Measurements from ENCODE around the gene GLB1L3.
A peak's percentile ranks its signal among the peaks of the same experiment; 100 is the strongest.
"Not testable (repeated sequence)": the region's sequence is repeated elsewhere in the genome, so short reads cannot be mapped to it uniquely, and the experiment has no call there.

Gene GLB1L3

DNA sequence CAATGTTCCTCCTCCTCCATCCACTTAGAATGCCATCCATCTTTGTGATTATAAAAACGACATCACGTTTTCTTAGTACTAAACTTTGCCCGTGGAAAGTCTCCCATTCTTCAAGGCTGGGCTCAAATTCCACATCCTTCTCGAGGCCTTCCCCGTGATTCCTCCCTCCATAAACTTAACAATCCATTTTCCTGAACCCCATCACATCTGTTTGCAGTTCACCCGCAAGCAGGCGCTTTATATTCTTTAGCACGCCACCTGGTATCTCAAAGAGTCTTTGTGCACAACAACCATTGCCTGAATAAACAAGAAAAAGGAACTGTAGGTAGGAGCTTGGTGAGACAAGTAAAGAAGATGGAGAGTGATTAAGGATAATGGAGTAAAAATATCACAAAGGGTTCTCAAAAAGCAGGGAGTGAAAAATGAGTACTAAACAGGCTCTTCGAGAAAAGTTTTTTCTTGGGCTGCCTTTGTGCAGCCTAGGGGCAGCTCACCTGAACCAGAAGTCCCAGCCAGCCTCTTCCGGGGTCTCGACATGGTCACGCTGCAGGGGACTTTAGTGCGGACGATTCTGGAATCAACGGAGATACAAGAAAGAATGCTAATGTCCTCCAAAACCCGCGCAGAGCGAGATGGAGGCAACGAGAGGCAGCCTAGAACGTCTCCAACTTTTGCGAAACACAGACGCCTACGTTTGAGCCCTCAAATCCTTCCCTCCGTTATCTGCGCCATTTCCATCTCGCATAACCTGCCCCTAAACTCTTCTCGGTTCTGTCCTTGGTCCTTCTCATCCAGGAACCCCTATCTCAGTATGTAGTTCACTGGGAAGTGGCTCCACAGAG is 23.6 kb upstream of the GLB1L3 start:
- peak; percentile 21 for DNase-seq

DNA sequence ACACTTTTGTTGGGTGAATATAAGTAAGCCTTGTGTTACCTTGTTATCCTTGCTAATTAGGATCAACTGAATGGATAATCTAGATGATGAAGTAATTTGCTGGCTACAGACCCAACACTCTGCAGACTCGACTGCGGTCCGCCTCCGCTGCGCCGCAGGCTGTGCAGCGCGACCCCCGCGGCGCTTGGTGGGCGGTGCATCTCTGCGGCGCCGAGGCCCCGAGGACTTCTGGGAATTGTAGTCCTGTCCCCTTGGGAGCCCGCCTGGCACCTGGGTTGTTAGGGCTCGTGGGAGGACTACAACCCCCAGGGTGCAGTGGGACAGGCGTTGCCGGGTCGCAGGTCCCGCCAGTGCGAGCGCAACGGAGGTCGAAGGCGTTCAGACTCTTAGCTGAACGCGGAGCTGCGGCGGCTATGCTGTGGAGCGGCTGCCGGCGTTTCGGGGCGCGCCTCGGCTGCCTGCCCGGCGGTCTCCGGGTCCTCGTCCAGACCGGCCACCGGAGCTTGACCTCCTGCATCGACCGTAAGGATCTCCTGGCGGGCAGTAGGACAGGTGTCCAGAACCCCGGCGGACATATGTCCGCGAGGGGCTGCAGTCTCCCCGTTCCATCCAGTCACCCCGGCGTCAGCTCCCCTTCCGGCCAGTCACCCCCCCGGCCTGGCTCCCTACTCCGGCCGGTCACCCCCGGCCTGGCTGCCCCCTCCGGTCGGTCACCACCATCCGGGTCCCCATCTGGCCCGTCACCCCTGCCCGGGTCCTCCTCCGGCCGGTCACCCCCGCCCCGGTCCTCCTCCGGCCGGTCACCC is 22.8 kb upstream of the GLB1L3 start, which contains the start of the genes ACAD8 and THYN1:
Gene ACAD8 (plus strand): TSS at position 381 of the 806 bp plus-strand sequence. CDS start 33 bp downstream, at position 414.
Gene THYN1 (minus strand): TSS at position 165 of the 806 bp plus-strand sequence. CDS start 470 bp downstream, outside the sequence.
- DNase-seq, result peak; percentile 89

DNA sequence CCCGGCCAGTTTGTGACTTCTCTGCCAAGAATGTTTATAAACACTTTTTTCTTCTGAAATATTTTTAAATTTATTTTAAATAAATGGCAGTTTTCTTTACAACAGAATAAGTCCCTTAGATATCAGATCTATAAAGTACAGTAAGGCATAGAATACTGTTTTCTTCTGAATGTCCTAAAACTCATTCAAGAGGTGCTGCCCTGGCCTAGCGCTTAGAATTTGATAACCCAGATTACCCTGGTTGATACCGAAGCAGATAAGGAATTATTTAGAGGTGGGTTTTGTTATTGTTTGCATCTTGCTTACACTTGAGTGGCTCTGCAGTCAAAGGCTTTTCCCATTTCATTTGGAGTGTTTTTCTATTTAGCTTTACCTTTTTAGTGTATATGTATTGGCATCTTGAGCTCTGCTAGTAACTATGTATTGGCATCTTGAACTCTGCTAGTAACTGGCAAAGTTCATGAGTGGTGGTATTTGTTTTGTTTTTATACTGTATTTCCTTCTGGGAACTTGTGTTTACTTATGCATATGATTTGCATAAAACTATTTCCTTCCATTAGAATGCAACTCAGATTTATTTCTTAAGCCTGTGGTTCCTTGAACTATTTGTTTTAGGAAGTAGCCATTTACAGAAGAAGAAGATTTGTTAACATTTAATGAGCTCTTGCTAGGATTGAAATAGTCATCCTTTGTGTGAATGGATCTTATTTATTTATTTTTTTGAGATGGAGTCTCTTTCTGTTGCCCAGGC is 21.6 kb upstream of the GLB1L3 start:
- no peak for DNase-seq

DNA sequence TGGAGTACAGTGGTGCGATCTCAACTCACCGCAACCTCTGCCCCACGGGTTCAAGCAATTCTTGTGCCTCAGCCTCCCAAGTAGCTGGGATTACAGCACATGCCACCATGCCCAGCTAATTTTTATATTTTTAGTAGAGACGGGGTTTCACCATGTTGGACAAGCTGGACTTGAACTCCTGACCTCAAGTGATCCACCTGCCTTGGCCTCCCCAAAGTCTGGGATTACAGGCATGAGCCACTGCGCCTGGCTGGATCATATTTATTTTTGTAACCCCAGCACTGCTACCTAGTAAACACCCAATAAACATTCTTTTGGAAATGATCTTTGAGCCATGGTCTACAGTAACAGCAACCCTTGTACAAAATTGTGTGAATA is 21.0 kb upstream of the GLB1L3 start:
- not testable (repeated sequence) for DNase-seq

DNA sequence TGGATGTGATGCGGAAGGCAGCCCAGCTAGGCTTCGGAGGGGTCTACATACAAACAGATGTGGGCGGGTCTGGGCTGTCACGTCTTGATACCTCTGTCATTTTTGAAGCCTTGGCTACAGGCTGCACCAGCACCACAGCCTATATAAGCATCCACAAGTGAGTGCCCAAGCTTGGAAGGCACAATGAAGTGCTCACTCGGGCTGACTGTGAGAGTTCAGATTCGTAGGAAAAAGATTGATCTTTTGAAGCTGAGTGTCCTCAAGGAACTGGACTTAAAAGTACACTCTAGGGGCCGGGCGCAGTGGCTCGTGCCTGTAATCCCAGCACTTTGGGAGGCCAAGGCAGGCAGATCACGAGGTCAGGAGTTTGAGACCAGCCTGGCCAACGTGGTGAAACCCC is 19.1 kb upstream of the GLB1L3 start:
- DNase-seq, result no peak

DNA sequence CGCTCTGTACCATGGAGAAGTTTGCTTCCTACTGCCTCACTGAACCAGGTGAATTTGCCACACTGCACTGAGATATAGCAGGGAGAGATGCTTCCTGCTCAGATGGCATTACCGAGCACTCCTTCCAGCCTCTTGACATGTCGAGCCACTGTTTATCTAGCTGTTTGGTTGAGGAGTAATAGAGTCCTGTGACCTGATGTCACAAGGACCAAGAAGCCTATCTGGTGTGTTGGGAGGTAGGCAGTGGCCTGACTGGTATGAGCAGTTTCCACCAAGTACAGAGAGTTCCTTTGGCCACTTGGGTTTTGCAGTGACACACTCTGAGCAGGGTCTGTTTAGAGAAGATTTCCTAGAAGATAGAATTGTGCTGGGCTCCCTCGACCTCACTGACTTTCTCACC is 17.6 kb upstream of the GLB1L3 start:
- no peak for DNase-seq

DNA sequence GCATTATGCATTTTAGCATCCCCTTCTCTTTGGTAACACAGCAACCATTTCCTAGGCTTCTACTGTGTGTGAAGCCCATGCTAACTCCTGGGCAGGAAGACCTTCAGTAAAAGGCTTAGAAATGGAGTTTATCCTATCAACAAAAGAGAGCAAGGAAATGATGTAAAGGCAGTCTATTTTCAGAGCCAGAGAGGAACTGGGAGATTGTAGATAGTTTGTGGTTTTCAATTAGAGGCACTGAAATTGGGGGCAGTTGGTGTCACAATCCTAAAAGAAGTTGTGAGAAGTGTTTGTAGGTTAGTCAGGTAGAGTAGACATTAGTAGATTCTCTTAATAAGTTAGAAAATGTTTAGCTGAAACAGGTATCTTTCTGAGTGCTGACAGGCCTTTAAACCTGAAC is 15.7 kb upstream of the GLB1L3 start:
- no peak for DNase-seq

DNA sequence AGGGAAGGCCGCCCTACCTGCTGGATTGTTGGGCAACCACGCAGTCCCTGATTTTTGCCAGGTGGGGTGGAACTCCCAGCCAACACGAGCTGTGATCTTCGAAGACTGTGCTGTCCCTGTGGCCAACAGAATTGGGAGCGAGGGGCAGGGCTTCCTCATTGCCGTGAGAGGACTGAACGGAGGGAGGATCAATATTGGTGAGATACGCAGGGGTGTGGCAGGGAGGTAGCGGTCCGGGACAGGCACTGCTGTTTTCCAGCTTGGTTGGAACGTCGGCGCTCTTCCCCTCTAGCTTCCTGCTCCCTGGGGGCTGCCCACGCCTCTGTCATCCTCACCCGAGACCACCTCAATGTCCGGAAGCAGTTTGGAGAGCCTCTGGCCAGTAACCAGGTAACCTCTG is 15.2 kb upstream of the GLB1L3 start:
- DNase-seq, result no peak

DNA sequence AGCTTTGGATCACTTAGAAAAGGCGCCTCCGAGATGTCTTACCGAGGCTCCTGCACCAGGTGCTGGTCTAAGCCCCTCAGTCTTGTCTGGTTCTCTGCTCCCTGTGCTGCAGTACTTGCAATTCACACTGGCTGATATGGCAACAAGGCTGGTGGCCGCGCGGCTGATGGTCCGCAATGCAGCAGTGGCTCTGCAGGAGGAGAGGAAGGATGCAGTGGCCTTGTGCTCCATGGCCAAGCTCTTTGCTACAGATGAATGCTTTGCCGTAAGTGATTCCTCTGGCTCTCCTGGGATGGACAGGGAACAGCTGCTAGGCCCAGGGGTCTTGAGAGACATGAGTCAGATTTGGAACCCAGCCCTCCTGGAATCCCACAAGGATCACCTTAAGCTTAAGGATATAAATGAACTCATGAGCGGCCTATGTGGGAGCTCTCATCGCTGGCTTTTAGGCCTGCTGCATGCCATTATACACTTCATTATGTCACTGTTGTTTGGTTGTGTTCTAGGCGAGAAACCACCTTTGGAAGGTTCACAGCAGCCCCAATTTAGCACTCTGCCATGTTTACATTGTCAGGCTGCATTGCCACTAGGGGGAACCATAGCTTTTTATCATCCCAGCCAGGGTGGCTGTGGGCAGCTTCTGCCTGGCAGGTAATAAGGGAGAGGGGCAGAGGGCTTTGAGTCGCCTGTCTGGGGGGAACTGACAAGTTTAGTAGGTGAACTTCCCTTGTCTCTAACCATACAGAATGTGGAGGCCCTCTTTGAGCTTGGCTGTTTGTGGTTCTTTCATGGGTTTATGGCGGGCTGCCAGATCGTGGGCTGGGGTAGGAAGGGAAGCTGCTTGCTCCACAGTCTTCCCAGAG is 14.3 kb upstream of the GLB1L3 start:
- DNase-seq, result no peak

DNA sequence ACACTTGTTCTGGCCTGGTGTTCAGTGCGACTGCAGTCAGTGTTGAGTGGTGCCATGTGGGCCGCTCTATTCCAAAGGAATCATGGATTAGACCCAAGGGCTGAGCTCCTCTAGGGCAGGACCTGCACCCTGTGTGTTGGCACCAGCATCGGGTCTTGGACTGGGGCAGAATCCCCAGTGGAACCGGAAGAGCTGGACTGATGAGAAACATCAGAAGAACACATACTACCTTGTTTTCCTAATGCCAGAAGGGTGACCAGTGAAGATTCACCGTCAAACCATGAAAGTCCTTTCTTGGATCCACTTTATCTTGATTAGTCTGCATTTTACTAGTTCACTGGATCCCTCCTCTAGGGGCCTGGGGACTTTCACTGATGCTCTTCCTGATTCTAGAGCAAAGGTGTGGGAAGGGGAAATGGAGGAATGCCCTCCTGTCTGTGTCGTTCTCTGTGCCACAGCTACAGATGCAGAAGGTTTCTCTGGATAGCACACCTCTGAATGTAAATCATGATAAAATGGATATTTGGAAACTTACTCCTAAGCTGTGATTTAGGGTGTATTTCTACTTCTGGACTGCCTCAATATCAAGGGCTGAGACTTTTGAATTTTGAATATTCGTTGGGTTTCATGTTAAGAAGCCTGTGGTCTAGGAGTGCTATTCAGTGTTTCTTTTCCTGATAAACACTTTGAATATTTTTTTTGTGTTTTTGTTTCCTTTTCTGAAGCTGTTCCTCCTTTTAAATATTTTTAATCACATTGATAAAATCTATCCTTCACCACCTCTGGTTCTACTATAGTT is 11.0 kb upstream of the GLB1L3 start:
- DNase-seq, result no peak

DNA sequence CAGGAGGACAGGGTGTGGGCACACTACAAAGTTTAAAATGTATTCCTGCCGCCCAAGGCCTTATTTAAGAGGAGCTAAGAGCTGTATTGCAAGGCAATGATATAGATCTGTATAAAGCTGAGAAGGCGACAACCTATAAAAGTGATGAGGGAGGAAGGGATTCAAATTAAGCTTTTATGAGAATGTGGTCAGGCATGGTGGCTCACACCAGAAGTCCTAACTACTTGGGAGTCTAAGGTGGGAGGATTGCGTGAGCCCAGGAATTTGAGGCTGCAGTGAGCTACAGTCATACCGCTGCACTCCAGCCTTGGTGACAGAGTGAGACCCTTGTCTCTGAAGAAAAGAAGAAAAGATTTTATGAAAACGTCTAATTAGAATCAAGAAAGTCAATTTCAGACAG is 9.7 kb upstream of the GLB1L3 start:
- DNase-seq, result no peak

DNA sequence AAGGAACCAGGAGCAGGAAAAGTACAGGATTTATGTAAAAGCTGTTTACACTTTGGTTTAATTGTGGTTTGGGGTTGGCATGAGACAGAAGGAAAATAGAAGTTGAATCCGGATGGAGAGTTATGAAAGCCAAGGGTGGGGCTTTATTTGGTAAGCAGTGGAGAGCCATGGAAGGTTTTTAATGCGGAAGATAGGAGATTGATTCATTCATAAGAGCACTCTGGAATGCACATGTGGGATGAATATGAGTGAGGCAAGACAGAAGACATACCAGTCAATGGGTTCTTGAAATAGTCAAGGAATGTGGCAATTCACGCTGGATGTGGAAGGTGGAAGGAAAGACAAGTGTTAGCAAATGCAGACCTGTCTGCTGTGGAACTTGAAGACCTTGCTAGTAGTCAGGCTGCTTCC is 9.3 kb upstream of the GLB1L3 start:
- DNase-seq, result no peak

DNA sequence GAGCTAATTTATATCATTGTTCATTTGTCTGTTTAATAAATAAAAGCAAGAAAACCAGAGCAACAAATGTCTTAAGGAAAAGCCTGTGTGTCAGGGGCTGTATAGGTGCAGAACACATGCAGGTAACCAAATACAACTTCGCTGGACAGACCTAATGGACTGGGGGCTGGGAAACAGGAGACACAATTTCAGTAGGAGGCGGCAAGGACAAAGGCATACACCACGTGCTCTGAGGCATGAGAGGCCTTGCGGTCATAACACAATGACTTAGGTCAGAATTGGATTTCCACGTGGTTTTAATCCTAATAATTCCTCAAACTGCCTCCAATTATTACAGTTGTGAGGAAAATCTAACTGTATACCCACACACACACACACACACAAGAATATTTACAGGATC is 8.7 kb upstream of the GLB1L3 start:
- DNase-seq, result no peak

DNA sequence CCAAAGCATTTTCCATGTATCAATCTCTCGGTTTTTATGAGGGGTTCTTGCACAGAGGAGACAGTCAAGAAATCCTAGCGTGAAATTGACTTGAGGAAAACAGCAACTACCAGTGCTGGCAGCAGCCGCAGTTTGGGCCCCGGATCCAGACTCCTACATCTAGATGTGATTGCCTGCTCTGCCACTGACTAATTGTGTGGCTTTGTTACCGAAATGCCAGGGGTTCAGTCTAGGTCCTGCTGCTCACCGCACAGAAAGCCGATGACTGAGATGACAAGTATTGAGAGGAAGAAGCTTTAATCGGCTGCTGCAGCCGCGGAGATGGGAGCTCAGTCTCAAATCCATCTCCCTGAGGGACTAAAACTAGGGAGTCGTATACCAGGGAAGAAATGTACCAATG is 8.2 kb upstream of the GLB1L3 start:
- DNase-seq, result no peak

DNA sequence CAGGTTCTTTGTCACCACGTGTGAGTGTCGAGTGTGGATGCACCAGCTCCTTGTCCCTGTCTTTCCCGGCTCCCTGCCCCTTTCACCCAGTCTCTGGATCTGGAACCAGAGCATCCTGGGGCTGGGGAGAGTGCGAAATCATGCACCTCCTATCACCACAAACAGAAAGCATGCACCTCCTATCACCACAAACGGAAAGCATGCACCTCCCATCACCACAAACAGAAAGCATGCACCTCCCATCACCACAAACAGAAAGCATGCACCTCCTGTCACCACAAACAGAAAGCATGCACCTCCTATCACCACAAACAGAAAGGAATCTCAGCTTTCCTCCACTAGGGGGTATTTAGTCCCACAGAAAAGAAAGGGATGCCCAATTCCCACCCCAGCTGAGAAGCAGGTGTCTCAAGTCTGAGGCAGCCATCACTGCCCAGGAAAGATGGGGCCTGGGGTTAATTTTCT is 5.9 kb upstream of the GLB1L3 start:
- DNase-seq, result no peak

DNA sequence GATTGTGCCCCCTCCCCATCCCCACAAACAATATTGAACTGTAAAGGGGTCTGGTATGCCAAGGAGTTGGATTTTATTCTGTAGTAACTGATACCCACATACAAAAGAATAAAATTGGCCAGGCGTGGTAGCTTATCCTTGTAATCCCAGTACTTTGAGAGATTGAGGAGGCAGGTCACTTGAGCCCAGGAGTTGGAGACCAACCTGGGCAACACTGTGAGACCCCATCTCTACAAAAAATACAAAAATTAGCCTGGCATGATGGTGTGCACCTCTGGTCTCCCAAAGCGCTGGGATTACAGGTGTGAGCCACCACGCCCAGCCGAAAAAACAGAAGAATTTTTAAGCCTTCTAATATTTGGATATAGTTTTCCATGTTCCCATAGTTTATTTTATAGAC is 4.2 kb upstream of the GLB1L3 start:
- DNase-seq, result no peak

DNA sequence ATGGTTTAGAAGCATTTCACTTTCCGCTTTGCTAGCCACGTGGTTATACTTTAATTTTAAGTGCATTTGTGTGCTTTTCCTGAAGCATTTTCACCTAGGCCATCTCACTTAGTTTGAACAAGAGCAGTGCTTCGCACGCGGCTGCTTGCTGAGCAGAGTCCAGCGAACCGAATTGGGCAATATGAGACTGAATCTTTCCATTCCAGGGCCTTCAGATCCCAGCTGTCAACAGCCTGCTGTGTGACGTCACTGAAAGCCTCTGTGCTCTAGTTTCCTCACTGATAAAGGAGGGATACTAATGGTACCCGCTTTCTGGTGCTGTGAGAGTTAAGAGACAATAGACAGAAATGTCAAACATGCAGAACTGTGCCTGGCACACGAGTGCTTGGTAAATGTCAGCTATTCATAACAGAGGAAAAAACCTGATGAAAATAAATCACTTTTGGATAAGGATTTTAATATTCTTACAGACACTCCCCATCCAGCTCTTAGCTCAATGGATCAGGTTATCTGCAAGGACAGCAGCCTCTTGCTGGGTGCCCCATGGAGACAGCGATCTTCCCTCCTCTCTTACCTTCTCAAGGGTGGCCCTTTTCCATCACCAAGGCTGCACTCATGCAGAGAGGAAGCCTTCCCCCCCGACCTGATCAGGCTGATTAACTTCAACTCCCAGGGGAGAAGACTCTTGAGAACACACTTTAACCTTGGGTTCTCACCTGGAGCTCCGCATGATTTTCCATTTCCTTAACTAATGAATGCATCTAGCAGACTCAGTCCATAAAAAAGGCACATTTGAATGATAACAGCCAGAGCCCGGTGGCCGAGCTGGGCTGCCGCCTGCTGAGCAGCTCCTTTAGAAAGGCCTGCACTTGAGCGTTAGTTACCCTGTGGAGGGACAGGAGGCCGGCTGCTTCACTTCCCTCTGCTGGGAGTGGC is 3.5 kb upstream of the GLB1L3 start:
- no peak for DNase-seq

DNA sequence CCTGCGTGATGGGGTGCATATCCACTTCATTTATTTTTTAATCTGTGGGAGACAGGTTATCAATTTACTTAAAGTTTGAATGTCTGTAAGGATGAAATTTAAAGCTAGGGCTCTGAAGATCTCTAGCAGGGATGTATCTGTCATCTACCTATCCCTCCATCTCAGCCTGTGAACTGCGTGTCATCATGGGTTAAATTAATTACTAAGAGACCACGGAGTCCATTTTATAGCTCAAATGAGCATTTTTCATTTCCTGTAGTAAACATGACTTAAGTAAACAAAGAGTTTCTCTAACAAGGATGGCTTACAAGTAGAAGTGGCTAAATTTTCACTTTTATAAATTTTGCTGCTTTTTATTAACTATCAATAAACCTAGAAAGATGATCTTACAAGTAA is 2.9 kb upstream of the GLB1L3 start:
- no peak for DNase-seq

DNA sequence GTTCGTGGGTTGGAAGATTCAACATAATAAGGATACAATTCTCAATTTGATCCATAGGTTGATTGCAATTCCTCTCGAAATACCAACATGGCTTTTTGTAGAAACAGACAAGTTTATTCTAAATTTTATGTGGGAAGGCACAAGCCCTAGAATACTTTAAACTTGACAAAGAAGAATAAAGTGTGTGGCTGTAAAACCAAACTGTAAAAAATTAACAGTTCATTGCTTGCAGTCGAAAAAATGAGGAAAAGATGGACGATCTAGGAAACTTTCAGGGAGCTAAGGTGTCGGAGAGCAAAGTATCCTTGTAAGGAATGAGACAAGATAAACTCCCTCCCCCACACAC is 1.0 kb upstream of the GLB1L3 start:
- no peak for DNase-seq

Data from NCI-H2029 treated with DMSO at 0.1 percent for 48 hours (cell line).